NK-92 (cell line): ENCODE data around the gene IKBKE.
"Not testable (repeated sequence)": the region's sequence is repeated elsewhere in the genome, so short reads cannot be mapped to it uniquely, and the experiment has no call there.

Source experiments
- DNase-seq: peaks from one replicate; lab custom pipeline; 2025; ENCODE audit not compliant: unreplicated experiment; lab: John Stamatoyannopoulos, UW

IKBKE gene

DNA sequence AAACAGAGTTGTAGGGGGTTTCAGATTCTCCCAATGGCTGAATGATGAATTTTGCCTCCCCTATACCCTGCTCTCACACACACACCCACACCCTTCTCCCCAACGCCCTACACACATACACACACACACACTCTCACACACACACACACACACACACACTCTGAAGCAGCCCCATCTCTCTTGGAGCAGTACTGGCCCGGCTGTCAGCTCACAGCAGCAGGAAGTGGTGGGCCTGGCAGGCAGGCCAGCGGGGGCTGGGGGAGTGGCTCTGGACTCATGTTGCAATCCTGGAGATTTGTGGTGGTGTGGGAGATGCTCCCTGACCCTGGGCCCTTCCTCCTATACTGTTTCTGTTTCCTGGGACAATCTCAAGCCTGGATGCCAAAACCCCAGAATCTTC lies 2.2 kb downstream of the IKBKE start:
- DNase-seq: no peak

DNA sequence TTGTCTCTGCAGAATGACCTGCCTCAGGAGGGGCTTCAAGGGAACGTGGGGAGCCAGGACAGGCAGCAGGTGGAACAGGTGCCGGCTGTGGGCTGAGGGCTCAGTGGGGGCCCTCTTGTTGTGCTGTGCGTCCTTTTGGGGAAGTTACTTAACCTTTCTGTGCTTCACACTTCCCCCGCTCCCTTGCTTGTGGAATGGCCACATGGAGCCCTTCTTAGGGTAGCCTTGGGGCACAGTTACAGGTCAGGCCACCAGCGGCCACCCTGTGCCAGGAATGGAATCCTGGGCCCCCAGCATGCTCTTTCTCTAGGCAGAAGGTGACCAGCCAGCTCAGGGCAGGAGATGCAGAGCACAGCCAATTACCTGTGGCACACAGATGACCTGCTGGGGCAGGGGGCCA lies 2.6 kb downstream of the IKBKE start:
- no peak for DNase-seq

DNA sequence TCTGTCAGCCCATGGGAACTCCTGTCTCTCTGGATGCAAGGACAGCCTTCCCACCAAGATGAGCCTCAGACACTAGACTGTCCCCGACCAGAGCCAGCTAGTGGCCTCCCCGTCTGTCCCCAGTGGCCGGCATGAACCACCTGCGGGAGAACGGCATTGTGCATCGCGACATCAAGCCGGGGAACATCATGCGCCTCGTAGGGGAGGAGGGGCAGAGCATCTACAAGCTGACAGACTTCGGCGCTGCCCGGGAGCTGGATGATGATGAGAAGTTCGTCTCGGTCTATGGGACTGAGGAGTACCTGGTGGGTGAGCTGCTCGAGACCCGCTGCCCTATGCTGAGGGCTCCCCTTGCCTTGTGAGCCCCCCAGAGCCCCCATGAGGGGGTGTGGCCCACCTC lies 5.8 kb downstream of the IKBKE start:
- no peak for DNase-seq

DNA sequence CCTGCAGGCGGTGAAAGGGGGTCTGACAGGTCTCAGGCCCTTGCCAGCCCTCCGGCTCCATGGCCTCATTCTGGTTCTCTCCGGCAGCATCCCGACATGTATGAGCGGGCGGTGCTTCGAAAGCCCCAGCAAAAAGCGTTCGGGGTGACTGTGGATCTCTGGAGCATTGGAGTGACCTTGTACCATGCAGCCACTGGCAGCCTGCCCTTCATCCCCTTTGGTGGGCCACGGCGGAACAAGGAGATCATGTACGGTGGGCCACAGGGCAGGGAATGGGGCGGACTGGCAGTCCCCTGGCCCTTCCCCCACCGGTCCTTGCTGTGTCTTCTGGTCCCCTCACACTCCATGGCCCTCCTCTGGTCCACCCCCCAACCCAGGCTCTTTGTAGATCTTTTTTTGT lies 6.3 kb downstream of the IKBKE start:
- DNase-seq: no peak

DNA sequence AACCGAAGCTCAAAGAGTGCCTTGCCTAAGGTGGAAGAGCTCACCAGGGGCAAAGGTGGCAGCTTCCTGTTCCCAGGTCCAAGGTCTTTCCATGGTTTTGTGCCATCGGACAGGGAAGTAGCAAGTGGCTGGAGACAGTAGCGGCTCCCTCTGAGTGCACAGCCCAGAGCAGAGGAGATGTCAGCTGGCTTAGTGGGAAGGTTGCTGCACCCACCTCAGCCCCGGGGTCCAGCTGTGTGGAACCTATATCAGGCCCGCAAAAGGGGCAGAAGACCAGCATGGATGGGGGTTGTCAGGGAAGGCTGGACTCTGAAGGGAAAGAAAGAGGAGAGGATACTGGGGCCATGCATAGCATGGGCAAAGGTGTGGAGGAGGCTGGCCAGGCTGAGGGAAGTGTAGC lies 6.8 kb downstream of the IKBKE start:
- DNase-seq: no peak

DNA sequence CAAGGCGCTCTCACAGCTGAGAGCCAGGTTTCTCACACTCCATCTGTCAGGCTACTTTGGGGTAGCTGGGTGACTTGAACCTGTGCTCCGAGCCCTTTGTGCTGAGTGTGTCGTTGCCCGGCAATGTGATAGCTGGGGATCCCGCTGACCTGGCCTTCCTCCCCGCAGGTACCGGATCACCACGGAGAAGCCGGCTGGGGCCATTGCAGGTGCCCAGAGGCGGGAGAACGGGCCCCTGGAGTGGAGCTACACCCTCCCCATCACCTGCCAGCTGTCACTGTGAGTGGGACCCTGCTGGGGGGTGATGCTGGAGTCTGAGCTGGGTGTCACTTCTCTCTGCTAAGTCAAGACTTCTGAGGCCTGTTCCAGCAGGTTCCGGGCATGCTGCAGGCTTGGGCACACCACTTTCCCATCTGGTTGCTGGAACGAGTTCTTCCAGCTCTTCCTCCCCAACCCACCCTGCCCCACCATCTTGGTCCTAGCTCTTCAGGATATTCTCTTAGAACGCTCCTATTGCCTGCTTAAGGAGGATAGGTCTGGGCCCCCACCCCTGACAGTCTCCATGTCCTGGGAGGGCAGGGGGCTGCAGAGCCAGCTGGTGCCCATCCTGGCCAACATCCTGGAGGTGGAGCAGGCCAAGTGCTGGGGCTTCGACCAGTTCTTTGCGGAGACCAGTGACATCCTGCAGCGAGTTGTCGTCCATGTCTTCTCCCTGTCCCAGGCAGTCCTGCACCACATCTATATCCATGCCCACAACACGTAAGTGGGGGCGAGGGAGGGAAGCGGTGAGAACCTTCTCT lies 7.5 kb downstream of the IKBKE start:
- DNase-seq: no peak

DNA sequence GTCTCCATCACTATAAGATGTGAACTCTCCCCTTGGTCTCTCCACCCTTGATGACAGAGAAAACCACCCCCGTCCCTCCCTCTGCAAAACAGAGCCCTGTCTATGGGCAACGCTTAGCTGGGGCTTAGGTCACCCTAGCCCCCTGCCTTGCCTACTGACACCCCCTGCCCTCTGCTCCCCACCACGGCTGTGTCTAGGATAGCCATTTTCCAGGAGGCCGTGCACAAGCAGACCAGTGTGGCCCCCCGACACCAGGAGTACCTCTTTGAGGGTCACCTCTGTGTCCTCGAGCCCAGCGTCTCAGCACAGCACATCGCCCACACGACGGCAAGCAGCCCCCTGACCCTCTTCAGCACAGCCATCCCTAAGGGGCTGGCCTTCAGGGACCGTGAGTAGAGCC lies 8.5 kb downstream of the IKBKE start:
- DNase-seq: no peak

DNA sequence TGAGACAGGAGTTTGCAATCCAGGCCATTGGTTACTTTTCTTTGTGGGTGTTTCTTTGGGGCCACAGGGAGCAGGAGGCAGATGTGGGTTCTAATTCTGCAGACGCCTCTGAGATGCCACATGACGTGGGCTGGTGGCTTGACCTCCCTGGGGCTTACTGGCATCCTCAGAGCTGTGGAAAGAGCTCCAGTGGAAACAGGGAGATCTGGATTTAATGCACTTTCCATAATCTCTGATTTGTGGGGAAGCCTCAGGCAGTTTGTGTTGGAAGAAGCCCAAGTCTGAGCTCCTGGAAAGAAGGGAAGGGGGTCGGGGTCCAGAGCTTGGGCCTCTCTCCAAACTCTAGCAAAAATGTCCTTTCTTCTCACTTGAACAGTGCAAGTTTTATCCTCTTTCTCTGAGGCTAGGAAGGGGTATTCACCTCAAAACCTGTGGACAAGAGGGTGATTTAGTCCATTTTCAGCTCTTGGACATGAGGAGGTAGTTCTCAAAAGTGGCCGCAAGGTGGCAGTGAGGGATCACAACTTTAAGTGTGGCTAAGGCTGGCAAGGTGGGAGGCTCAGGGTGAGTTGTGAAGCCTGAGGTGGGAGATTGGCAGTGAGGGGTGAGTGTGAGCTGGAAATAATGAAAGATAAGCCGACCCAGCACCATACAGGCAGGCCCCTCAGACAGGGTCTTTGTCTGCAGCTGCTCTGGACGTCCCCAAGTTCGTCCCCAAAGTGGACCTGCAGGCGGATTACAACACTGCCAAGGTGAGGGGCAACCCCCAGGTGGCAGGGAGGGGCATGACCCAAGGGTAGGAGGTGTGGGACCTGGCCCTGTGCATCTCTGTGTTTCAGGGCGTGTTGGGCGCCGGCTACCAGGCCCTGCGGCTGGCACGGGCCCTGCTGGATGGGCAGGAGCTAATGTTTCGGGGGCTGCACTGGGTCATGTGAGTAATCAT lies 9.2 kb downstream of the IKBKE start:
- DNase-seq: no peak

DNA sequence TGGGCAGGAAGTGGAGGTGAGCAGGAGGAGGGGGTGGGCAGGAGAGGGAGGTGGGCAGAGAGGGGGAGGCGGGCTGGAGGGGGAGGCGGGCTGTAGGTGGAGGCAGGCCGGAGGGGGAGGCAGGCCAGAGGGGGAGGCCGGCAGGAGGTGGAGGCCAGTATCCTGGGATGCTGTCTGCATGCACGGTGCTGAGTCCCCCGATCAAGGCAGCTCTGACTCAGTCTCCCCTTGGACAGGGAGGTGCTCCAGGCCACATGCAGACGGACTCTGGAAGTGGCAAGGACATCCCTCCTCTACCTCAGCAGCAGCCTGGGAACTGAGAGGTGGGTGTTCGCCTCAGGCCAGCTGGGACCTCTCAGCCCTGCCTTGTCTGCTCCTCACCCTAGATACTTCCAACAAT lies 9.9 kb downstream of the IKBKE start:
- DNase-seq: no peak

DNA sequence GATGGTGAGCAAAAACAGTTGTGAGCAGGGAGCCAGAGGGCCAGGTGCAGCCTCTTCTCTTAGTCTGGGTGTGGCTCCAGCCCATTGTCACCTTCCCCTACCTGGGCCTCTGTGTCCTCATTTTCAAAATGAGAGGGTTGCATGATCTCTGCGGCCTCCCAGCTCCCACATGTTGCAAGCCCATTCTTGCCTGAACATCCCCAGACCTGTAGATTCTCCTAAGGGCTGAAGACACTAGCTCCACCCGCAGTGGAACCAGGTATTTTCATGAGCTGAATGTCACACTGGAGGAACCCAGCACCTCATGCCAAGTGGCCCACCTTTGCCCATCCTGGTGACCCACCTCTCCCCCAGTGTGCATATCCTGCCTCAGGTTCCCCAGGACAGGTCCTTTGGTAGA lies 12.3 kb downstream of the IKBKE start:
- DNase-seq: no peak

DNA sequence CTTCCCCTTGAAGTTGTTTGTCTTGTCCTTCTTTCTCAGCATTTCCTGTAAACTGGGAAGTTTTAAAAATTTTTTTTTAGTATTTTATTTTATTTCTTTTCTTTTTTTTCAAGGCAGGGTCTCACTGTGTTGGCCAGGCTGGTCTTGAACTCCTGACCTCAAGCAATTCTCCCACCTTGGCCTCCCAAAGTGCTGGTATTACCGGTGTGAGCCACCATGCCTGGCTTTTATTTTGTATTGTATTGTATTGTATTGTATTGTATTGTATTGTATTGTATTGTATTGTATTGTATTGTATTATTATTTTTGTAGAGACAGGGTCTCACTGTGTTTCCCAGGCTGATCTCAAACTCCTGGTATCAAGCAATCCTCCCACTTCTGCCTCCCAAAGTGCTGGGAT lies 13.6 kb downstream of the IKBKE start:
- DNase-seq: not testable (repeated sequence)

DNA sequence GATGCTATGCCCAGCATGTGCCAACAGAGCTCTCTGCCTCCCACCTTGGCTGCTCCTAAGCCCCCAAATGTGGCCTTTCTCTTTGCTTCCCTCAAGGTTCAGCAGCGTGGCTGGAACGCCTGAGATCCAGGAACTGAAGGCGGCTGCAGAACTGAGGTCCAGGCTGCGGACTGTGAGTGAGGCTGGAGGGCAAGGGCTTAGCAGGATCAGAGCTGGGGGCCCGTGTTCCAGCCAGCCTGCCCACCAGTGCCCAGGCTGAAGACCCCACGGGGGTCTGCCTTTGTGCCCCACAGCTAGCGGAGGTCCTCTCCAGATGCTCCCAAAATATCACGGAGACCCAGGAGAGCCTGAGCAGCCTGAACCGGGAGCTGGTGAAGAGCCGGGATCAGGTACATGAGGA lies 14.6 kb downstream of the IKBKE start:
- DNase-seq: no peak

DNA sequence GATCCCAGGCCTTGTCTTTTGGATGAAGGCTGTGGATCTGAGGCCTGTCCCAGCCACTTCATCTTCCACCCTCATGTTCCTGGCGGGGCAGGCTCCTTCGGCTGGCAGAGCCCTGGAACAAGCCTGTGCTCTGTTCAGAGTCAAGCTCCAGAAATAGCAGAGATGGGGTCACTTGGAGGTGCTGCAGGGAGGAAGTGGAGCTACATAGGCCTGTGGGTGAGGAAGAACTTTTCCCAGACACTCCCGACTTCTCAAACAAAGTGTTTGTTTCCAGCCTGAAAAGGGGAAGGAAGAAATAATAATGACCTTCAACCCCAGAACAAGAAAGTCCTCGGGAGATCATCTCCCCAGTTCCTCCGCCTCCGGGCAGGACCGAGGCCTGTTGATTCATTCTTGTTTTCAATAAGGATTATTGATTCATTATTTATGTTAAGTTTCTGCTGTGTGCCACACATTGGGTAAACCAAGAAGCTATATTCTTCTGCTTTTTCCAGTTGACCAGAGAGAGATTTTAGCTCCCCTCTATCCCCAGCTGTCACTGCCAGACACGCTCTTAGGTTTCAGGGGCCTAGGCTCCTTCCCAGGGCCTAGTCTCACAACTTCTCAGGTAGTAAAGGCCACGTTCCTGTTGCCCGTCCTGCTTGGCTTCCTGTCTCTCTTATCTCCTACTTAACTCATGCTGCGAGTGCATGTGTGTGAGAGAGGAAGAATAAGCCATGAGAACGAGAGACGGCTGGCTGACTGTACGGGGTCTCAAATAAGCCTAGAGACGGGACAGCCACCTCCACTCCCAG lies 16.9 kb downstream of the IKBKE start:
- no peak for DNase-seq

DNA sequence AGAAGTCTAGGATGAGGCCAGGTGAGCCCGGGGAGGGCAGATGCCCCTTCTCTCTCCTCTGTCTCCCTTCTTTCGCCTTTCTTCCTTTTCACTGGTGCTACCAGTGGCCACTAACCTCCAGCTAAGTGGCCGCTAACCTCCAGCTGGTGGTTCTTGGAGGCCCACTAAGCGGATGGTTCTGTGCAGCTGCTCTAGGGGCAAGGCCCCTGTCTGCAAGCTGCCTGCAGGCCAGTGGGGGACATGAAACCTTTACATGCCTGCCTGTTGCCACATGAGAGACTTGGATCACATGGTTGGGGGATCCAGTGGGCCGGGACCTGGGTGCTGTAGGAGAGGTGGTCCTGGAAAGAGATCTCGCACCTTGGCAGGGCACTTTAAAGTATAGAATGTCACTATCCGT lies 17.7 kb downstream of the IKBKE start:
- DNase-seq: no peak

DNA sequence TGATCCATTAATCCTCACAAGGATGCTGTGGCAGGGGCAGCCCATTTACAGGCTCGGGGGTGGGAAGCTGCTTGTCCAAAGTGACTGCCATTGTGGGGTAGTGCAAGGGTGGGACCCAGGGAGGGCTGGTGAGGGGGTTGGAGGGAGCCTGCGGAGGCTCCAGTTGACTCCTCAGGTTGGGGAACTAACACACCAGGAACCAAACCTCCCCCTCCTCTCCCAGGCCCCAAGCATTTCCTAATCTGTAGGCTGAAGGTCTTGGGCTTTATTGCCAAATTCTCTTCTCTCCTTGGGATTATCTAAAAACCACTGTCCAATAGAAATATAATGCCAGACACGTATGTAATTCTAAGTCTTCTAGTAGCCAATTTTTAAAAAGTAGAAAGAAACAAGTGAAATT lies 18.2 kb downstream of the IKBKE start:
- no peak for DNase-seq

DNA sequence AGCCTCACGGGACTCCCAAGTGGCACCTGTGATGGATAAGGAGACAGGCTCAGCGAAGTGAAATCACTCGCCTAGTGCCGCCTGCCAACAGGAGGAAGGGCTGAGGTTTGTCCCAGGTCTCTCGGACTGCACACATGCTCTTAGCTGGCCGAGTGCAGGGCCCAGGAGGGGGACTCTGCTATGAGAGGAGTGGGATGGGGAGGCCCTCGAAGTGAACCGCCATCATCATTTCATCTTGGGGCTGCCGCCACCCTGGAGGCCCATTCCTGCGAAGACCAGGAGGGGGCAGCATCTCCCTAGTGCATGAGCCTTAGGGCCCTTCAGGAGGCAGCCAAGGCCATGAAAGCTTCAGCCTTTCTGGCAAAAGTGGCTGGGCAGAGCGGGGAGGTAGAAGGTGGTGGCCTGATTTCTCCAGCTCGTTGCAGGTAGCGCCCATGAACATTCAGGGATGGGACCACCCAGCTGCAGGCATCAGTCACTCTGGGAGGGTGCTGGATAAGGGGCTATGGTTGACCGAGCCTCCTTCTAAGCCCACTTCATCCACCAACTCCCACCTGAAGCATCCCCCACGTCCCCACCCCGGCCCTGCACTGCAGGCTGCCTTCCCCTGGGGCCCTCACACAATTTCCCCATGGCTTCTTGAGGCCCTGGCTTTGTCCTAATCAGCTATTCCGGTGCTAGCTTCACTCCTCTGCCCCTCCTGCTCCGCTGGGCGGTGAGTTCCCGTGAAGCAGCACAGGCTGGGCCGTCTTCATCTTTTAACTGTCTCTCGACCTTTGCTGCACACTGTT lies 19.9 kb downstream of the IKBKE start:
- no peak for DNase-seq

DNA sequence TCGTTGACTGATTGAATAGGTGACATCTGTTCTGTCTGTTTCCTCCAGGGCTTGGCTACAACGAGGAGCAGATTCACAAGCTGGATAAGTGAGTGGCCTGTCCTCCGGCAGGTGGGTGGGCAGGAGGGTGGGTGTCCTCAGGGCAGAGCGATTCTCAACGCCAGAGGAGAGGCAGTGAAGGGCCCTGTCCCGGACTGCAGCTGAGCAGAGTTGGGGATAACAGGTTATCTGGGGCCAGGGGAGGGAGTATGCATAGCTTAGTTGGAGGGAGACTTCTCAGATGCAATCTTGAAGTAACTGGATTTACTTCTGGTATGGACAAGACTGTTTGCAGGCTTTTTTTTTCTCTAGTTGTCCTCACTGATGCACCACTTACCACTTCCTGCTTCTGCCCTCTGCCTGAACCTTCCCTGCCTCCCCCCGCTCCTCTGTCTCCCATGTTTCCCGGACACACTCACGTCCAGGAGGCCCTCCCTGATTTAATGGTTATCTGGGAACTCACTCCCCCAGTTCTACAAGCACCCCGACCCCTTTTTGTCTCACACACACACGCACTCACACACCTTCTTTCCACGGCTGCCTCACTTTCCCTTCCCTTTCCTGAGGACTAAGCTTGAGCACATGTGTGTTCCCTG lies 20.6 kb downstream of the IKBKE start:
- no peak for DNase-seq

DNA sequence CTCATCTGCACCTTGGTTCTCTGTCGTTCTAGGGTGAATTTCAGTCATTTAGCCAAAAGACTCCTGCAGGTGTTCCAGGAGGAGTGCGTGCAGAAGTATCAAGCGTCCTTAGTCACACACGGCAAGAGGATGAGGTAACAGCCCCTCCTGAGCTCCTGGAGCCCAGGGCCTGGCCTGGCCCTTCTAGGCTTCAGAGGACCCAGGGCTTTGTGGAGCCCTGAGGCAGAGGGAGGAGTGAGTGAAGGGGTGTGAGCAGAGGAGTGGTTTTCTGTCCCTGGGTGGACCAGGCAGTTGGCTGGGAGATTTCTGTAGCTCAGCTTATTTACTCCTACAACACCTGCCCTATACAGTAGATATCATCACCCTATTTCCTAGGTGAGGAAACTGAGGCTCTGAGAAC lies 21.3 kb downstream of the IKBKE start:
- DNase-seq: no peak

DNA sequence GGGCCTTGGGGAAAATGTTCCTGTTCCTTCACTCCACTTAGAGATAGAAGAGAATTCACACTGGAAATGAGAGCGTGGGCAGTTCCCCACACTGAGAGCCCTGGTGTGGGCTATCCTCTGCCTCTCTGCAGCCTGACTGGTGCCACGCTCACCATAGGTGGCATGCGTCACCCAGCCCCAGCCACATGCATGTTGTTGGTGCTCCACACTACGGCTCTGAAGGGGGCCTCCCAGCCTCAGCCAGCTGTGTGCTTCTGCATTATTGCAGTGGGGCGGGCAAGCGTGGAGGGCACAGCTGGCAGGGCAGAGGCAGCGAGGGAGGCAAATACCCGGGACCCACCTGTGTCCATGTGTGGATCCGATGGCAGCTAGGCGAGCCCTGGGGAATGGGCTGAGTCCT lies 22.3 kb downstream of the IKBKE start:
- DNase-seq: no peak

DNA sequence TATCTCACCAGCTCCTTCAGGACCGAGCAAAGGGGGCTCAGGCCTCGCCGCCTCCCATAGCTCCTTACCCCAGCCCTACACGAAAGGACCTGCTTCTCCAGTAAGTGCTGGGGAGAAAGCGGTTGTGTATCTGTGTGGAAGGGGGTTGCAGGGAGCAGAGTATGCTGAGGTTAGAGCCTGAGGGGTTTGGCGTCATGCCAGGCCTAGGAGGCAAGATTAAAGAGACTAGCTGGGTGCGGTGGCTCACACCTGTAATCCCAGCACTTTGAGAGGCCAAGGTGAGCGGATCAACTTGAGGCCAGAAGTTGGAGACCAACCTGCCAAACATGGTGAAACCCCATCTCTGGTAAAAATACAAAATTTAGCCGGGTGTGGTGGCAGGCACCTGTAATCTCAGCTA lies 23.0 kb downstream of the IKBKE start:
- no peak for DNase-seq
